HCT116 (cell line): ENCODE data around the gene RUNX1. TPM values are rescaled to one million over a fixed set of nuclear protein-coding genes. Genes with fewer than 3 reads are reported as not detected.

Source experiments
- ATAC-seq: fragments of 200-7000 bp; cut with Tn5 transposase; 2 replicates; pipeline ENCODE4 v1.9.1; 2020; ENCODE audit warnings: mild to moderate bottlenecking, moderate library complexity
- BruUV-seq: library from RNA; stranded (reverse); fragments of 400-500 nt; replicated peaks from 2 replicates; lab custom pipeline; 2021; lab: Mats Ljungman, UMichigan
- CTCF ChIA-PET: fragments of 300-600 bp; sonication (Branson Sonifier 250); formaldehyde crosslinking; loops from one replicate; lab custom pipeline; 2021; ENCODE audit warnings: antibody characterized with exemption; lab: Charles Lee
- POLR2A ChIA-PET: fragments of 300-600, 350-600 bp; sonication (Branson Sonifier 250); formaldehyde crosslinking; loops from one replicate; lab custom pipeline; 2021; ENCODE audit warnings: antibody characterized with exemption; lab: Charles Lee
- RAD21 ChIA-PET, 2 experiments: fragments of 300-600 bp; sonication (Branson Sonifier 250); formaldehyde crosslinking; loops; one replicate each; lab custom pipeline; 2023; ENCODE audit warnings: low total read pairs in 2 of 2; ENCODE audit not compliant: uncharacterized antibody in 2 of 2, unreplicated experiment in 2 of 2, low non-redundant PET in 1 of 2; lab: Charles Lee
- DNase-seq: peaks from one replicate; pipeline ENCODE4 v3.0.0-alpha.2; 2010; ENCODE audit warnings: low read depth, low spot score
- H2AFZ ChIP-seq: fragments of 200-600 bp; shearing (Covaris generic), sonication (generic); 2 replicates; pipeline ENCODE4 v1.6.1; 2017; ENCODE audit warnings: low read depth, mixed run types, mixed read lengths, antibody characterized with exemption, low read length; ENCODE audit not compliant: poor library complexity, severe bottlenecking
- H3K27ac ChIP-seq: 2 replicates; pipeline ENCODE4 v1.5.1; 2012; ENCODE audit warnings: low read depth, low read length
- H3K27me3 ChIP-seq: fragments of 200-600 bp; sonication (generic); 2 replicates; pipeline ENCODE4 v1.6.1; 2016; ENCODE audit warnings: mixed run types, low read length, mixed read lengths; ENCODE audit not compliant: insufficient read depth
- H3K36me3 ChIP-seq, 2 experiments: fragments of 200-500 bp in 1 of 2; fragments of 200-600 bp in 1 of 2; sonication (Bioruptor generic) in 1 of 2; sonication (generic) in 1 of 2; 2 replicates each; pipeline versions ENCODE4 v1.5.1 to v1.6.1; 2014 to 2016; ENCODE audit warnings: low read length in 2 of 2, inconsistent platforms in 1 of 2, mixed read lengths in 1 of 2, mixed run types in 1 of 2; ENCODE audit not compliant: insufficient read depth in 2 of 2, control insufficient read depth in 1 of 2
- H3K4me1 ChIP-seq, 2 experiments: fragments of 200-600 bp in 1 of 2; sonication (generic) in 1 of 2; 2 replicates each; pipeline versions ENCODE4 v1.5.1 to v1.6.1; 2012 to 2017; ENCODE audit warnings: low read length in 2 of 2, inconsistent platforms in 1 of 2, mild to moderate bottlenecking in 1 of 2, mixed read lengths in 1 of 2, mixed run types in 1 of 2, moderate library complexity in 1 of 2; ENCODE audit not compliant: insufficient read depth in 2 of 2, control insufficient read depth in 1 of 2
- H3K4me2 ChIP-seq: fragments of 200-600 bp; sonication (generic); 2 replicates; pipeline ENCODE4 v1.6.1; 2017; ENCODE audit warnings: mixed run types, low read length, mixed read lengths
- H3K4me3 ChIP-seq, 2 experiments: fragments of 200-600 bp in 1 of 2; sonication (generic) in 1 of 2; replicated peaks in 1 of 2; 2 replicates each; pipeline ENCODE4 v1.5.1; 2011 to 2016; ENCODE audit warnings: low read length in 2 of 2, control low read depth in 1 of 2, low read depth in 1 of 2, mild to moderate bottlenecking in 1 of 2, mixed read lengths in 1 of 2, mixed run types in 1 of 2
- H3K79me2 ChIP-seq: fragments of 200-600 bp; sonication (generic); 2 replicates; pipeline ENCODE4 v1.6.1; 2017; ENCODE audit warnings: mild to moderate bottlenecking, mixed run types, low read length, moderate library complexity, mixed read lengths; ENCODE audit not compliant: insufficient read depth
- H3K9ac ChIP-seq: fragments of 200-600 bp; sonication (generic); 2 replicates; pipeline ENCODE4 v1.6.1; 2016; ENCODE audit warnings: low read length, mixed read lengths
- H3K9me2 ChIP-seq: fragments of 200-600 bp; sonication (generic), shearing (Covaris generic); 2 replicates; pipeline ENCODE4 v1.6.1; 2017; ENCODE audit warnings: mixed run types, mild to moderate bottlenecking, moderate library complexity; ENCODE audit not compliant: insufficient read depth
- H3K9me3 ChIP-seq, 2 experiments: fragments of 200-500 bp in 1 of 2; fragments of 200-600 bp in 1 of 2; sonication (Bioruptor generic) in 1 of 2; sonication (generic) in 1 of 2; 2 replicates each; pipeline ENCODE4 v1.6.1; 2014 to 2017; ENCODE audit warnings: low read length in 2 of 2, mixed read lengths in 2 of 2, inconsistent platforms in 1 of 2, low read depth in 1 of 2, mild to moderate bottlenecking in 1 of 2, mixed run types in 1 of 2, moderate library complexity in 1 of 2; ENCODE audit not compliant: control insufficient read depth in 1 of 2, insufficient read depth in 1 of 2
- H4K20me1 ChIP-seq: fragments of 200-600 bp; sonication (generic), shearing (Covaris generic); 2 replicates; pipeline ENCODE4 v1.6.1; 2017; ENCODE audit warnings: mixed run types, mild to moderate bottlenecking, moderate library complexity; ENCODE audit not compliant: insufficient read depth
- EZH2 ChIP-seq: fragments of 200-600 bp; sonication (generic); IDR thresholded peaks from 2 replicates; pipeline ENCODE4 v1.6.1; 2017; ENCODE audit warnings: antibody characterized with exemption, mixed run types
- POLR2AphosphoS5 ChIP-seq: IDR thresholded peaks from 2 replicates; pipeline ENCODE4 v1.6.1; 2011; ENCODE audit warnings: mild to moderate bottlenecking, low read depth, low read length, moderate library complexity
- TCF7L2 ChIP-seq: IDR thresholded peaks from 2 replicates; pipeline ENCODE4 v1.7.0; 2011; ENCODE audit warnings: borderline replicate concordance, inconsistent platforms; ENCODE audit not compliant: insufficient read depth, insufficient read length; ENCODE audit errors: extremely low read depth
- YY1 ChIP-seq: IDR thresholded peaks from 2 replicates; pipeline ENCODE4 v1.6.1; 2011; ENCODE audit warnings: low read length, low read depth, moderate library complexity, mild to moderate bottlenecking; ENCODE audit not compliant: insufficient replicate concordance; ENCODE audit errors: extremely low read depth
- ZFX ChIP-seq: fragments of 450-650 bp; IDR thresholded peaks from 2 replicates; pipeline ENCODE4 v1.6.1; 2017
- intact Hi-C: fragments of 100-400 bp; cut with micrococcal nuclease; formaldehyde crosslinking; loops from 2 replicates; pipeline ENCODE4 v1.10.0; 2022
- total RNA-seq: library from RNA; stranded (reverse); gene quantifications from one replicate; pipeline ENCODE4 v1.2.1, GENCODE V29; 2021; ENCODE audit not compliant: unreplicated experiment
- TF ChIP-seq, protein P1 (sequence below), 3 experiments: fragments of 200-600 bp in 1 of 3; sonication (generic) in 1 of 3; IDR thresholded peaks in 2 of 3; conservative IDR thresholded peaks in 1 of 3; 2 replicates each; pipeline ENCODE4 v1.5.1; 2012 to 2017; ENCODE audit warnings: low read depth in 2 of 3, low read length in 2 of 3, antibody characterized with exemption in 1 of 3, borderline replicate concordance in 1 of 3, control low read depth in 1 of 3, mild to moderate bottlenecking in 1 of 3, mixed read lengths in 1 of 3, mixed run types in 1 of 3, moderate library complexity in 1 of 3; ENCODE audit not compliant: insufficient read depth in 1 of 3

RUNX1 gene
- total RNA-seq, 1 experiment from 2014 or later: 33.5 TPM

DNA sequence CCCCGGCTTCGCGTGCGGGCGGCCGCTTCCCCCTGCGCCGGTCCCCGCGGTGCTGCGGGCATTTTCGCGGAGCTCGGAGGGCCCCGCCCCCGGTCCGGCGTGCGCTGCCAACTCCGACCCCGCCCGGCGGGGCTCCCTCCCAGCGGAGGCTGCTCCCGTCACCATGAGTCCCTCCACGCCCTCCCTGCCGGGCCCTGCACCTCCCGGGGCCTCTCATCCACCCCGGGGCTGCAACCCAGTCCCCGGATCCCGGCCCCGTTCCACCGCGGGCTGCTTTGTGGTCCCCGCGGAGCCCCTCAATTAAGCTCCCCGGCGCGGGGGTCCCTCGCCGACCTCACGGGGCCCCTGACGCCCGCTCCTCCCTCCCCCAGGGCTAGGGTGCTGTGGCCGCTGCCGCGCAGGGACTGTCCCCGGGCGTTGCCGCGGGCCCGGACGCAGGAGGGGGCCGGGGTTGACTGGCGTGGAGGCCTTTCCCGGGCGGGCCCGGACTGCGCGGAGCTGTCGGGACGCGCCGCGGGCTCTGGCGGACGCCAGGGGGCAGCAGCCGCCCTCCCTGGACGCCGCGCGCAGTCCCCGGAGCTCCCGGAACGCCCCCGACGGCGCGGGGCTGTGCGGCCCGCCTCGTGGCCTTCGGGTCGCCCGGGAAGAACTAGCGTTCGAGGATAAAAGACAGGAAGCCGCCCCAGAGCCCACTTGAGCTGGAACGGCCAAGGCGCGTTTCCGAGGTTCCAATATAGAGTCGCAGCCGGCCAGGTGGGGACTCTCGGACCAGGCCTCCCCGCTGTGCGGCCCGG lies 159.2 kb downstream of the RUNX1 start:
- H3K4me3 ChIP-seq: peak overlapping the region; percentile 64 to 81
- H3K9me3 ChIP-seq: no peaks in the 10 kb centered on the region
- H4K20me1 ChIP-seq: no peaks in the 10 kb centered on the region
- no TSS peak for BruUV-seq
- CTCF ChIA-PET: interaction anchor here (0.8 to 4.6 kb wide), 18 partner anchors 10 to 951 kb away, joined by 3 to 31 read pairs (median 4); no protein-coding TSS in a partner anchor
- POLR2A ChIA-PET: interaction anchor here (0.9 to 3.2 kb wide), 5 partner anchors 82 to 511 kb away, joined by 3 to 17 read pairs (median 5); no protein-coding TSS in a partner anchor
- RAD21 ChIA-PET: interaction anchor here (0.6 to 1.4 kb wide), 9 partner anchors 43 to 618 kb away, joined by 3 to 10 read pairs (median 4); no protein-coding TSS in a partner anchor
- no peaks in the 10 kb centered on the region for H3K27me3 ChIP-seq
- intact Hi-C loops: loop anchor here (1.0 to 5.0 kb wide), 9 partner anchors 89 to 1043 kb away; no protein-coding TSS in a partner anchor
- peaks cover 32% of the 10 kb centered on the region for H3K79me2 ChIP-seq
- peak; percentile 70 for ATAC-seq
- TF ChIP-seq EZH2 (no peak), POLR2AphosphoS5 (0 out of 2 replicates have a peak, but pooled peaks have one; percentile 19), TCF7L2 (peak; percentile 24), ZFX (peak; percentile 35; the same call in 1 of the 2 replicates), YY1 (no peak)
- TF ChIP-seq, protein P1, sequence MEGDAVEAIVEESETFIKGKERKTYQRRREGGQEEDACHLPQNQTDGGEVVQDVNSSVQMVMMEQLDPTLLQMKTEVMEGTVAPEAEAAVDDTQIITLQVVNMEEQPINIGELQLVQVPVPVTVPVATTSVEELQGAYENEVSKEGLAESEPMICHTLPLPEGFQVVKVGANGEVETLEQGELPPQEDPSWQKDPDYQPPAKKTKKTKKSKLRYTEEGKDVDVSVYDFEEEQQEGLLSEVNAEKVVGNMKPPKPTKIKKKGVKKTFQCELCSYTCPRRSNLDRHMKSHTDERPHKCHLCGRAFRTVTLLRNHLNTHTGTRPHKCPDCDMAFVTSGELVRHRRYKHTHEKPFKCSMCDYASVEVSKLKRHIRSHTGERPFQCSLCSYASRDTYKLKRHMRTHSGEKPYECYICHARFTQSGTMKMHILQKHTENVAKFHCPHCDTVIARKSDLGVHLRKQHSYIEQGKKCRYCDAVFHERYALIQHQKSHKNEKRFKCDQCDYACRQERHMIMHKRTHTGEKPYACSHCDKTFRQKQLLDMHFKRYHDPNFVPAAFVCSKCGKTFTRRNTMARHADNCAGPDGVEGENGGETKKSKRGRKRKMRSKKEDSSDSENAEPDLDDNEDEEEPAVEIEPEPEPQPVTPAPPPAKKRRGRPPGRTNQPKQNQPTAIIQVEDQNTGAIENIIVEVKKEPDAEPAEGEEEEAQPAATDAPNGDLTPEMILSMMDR (IDR thresholded peaks at IDR 0.05 in 2 of 3, conservative IDR thresholded peaks at IDR 0.05 in 1 of 3; ENCODE audit: borderline replicate concordance in 1 of 3, insufficient read depth in 1 of 3, low read depth in 2 of 3, low read length in 2 of 3): peak in 2 of 3 experiments; percentile 64 to 70; a peak in 4 of 6 replicates
- H3K36me3 ChIP-seq: no peaks in the 10 kb centered on the region
- H3K4me2 ChIP-seq: peak overlapping the region; percentile 100
- H3K27ac ChIP-seq: peak overlapping the region; percentile 93
- DNase-seq: no peak
- no peaks in the 10 kb centered on the region for H3K9me2 ChIP-seq
- peak overlapping the region; percentile 87 for H3K9ac ChIP-seq
- no peak overlapping the region for H2AFZ ChIP-seq
- peaks cover 21 to 35% of the 10 kb centered on the region in 2 experiments for H3K4me1 ChIP-seq
